HepG2 (cell line): Measurements from ENCODE around the gene BEND4. TPM values are rescaled to one million over a fixed set of nuclear protein-coding genes. Genes with fewer than 3 reads are reported as not detected.

Source experiments
- ATAC-seq: fragments of 200-7000 bp; cut with Tn5 transposase; 3 replicates; pipeline ENCODE4 v1.9.1; 2020; ENCODE audit warnings: mild to moderate bottlenecking, moderate library complexity
- BruUV-seq: library from RNA; stranded (reverse); fragments of 400-500 nt; replicated peaks from 2 replicates; lab custom pipeline; 2021; lab: Mats Ljungman, UMichigan
- CTCF ChIA-PET: fragments of 300-600 bp; formaldehyde crosslinking; extraction: SDS; loops from one replicate; lab custom pipeline; 2021; ENCODE audit warnings: low total read pairs, inconsistent platforms, low intra/inter-chr PET ratio; lab: Yijun Ruan, JAX
- POLR2A ChIA-PET: fragments of 350-600 bp; sonication (Branson Sonifier 250); formaldehyde crosslinking; loops from one replicate; lab custom pipeline; 2020; ENCODE audit warnings: antibody characterized with exemption, inconsistent platforms; lab: Yijun Ruan, JAX
- DNase-seq: peaks from one replicate; pipeline ENCODE4 v3.0.0-alpha.2; 2015; ENCODE audit warnings: low spot score
- FAIRE-seq: peaks from 3 replicates; lab custom pipeline; 2011; peaks lifted over from hg19 to GRCh38; lab: Jason Lieb, UNC
- H2AFZ ChIP-seq: one replicate; pipeline ENCODE4 v1.6.1; 2011; ENCODE audit warnings: low read length, inconsistent platforms
- H3K27ac ChIP-seq: fragments of 300-600 bp; 3 replicates; pipeline ENCODE4 v1.8.0; 2011; ENCODE audit warnings: mixed run types, mild to moderate bottlenecking, mixed read lengths, low read length, inconsistent platforms; ENCODE audit not compliant: insufficient read depth; ENCODE audit errors: extremely low read length
- H3K27me3 ChIP-seq, 2 experiments: fragments of 200-600 bp in 1 of 2; 2 replicates in 1 of 2; 3 replicates in 1 of 2; pipeline versions ENCODE4 v1.6.0 to v1.8.0; 2011; ENCODE audit warnings: low read length in 2 of 2, mild to moderate bottlenecking in 2 of 2, moderate library complexity in 2 of 2, inconsistent platforms in 1 of 2; ENCODE audit not compliant: insufficient read depth in 2 of 2, control insufficient read depth in 1 of 2
- H3K36me3 ChIP-seq, 2 experiments: fragments of 200-600 bp in 1 of 2; replicated peaks in 1 of 2; 2 replicates in 1 of 2; 3 replicates in 1 of 2; pipeline versions ENCODE4 v1.5.1 to v1.8.0; 2011; ENCODE audit warnings: low read length in 2 of 2, inconsistent platforms in 1 of 2; ENCODE audit not compliant: insufficient read depth in 2 of 2, control insufficient read depth in 1 of 2
- H3K4me1 ChIP-seq: 2 replicates; pipeline ENCODE4 v1.5.1; 2012; ENCODE audit warnings: low read length, inconsistent platforms; ENCODE audit not compliant: insufficient read depth
- H3K4me2 ChIP-seq: 2 replicates; pipeline ENCODE4 v1.6.0; 2011; ENCODE audit warnings: low read depth, low read length, inconsistent platforms
- H3K4me3 ChIP-seq, 3 experiments: fragments of 200-600 bp in 1 of 3; sonication (generic), shearing (Covaris generic) in 1 of 3; replicated peaks in 1 of 3; 2 replicates each; pipeline ENCODE4 v1.5.1; 2011 to 2016; ENCODE audit warnings: low read length in 3 of 3, inconsistent platforms in 2 of 3, low read depth in 2 of 3, mild to moderate bottlenecking in 2 of 3, control low read depth in 1 of 3, mixed read lengths in 1 of 3; ENCODE audit not compliant: insufficient read depth in 1 of 3
- H3K79me2 ChIP-seq: one replicate; pipeline ENCODE4 v1.6.1; 2011; ENCODE audit warnings: low read length, inconsistent platforms; ENCODE audit not compliant: insufficient read depth
- H3K9ac ChIP-seq: 2 replicates; pipeline ENCODE4 v1.6.0; 2011; ENCODE audit warnings: mild to moderate bottlenecking, low read depth, low read length, inconsistent platforms; ENCODE audit not compliant: insufficient read depth
- H3K9me3 ChIP-seq: 2 replicates; pipeline ENCODE4 v1.5.1; 2012; ENCODE audit warnings: mild to moderate bottlenecking, low read length
- H4K20me1 ChIP-seq: 2 replicates; pipeline ENCODE4 v1.6.0; 2011; ENCODE audit warnings: inconsistent platforms, mild to moderate bottlenecking, low read length, moderate library complexity; ENCODE audit not compliant: insufficient read depth
- FOXM1 ChIP-seq: sonication (generic); formaldehyde crosslinking; IDR thresholded peaks from 2 replicates; pipeline ENCODE4 v1.5.0; 2020; ENCODE audit warnings: missing genetic modification reagents
- HMGA1 ChIP-seq: sonication (generic); formaldehyde crosslinking; conservative IDR thresholded peaks from 2 replicates; pipeline ENCODE4 v1.4.0; 2020; ENCODE audit warnings: missing genetic modification reagents
- POLR2AphosphoS2 ChIP-seq: IDR thresholded peaks from 2 replicates; pipeline ENCODE4 v1.6.1; 2011; ENCODE audit warnings: low read depth, low read length, improper control_type of control experiment
- SIN3B ChIP-seq: fragments of 150-350 bp; IDR thresholded peaks from 2 replicates; pipeline ENCODE4 v1.6.1; 2014; ENCODE audit warnings: low read length
- SRSF4 ChIP-seq: fragments of 200-400 bp; formaldehyde crosslinking; IDR thresholded peaks from one replicate; pipeline ENCODE4 v1.6.1; 2018; ENCODE audit warnings: mild to moderate bottlenecking, low read depth, low read length, moderate library complexity; ENCODE audit not compliant: poor library complexity, severe bottlenecking
- ZNF724P ChIP-seq: sonication (generic); formaldehyde crosslinking; IDR thresholded peaks from 2 replicates; pipeline ENCODE4 v1.8.0; 2022; ENCODE audit warnings: missing genetic modification reagents, borderline replicate concordance
- ZSCAN22 ChIP-seq: sonication (generic); formaldehyde crosslinking; IDR thresholded peaks from 2 replicates; pipeline ENCODE4 v1.4.0; 2020; ENCODE audit warnings: mild to moderate bottlenecking, missing genetic modification reagents
- WGBS: methylation state at CpG from one replicate; pipeline ENCODE4 v1.1.6; 2017; ENCODE audit warnings: low lambda C conversion rate; 5-methylcytosine and 5-hydroxymethylcytosine counted together
- in situ Hi-C: cut with HindIII; loops from 2 replicates; pipeline ENCODE4 v1.10.0; 2017; ENCODE audit warnings: low pct_unique_long_range_greater_than_20kb; ENCODE audit not compliant: extremely low pct_ligation_motif_present
- intact Hi-C: fragments of 100-400 bp; cut with micrococcal nuclease; formaldehyde crosslinking; loops from one replicate; pipeline ENCODE4 v1.10.0; 2022; ENCODE audit not compliant: unreplicated experiment
- polyA plus RNA-seq, 8 experiments: library from polyadenylated mRNA; depleted of rRNA in 3 of 8; stranded (reverse) in 7 of 8; unstranded in 1 of 8; fragments of >200 nt; fragmentation: Illumina TruSeq in 4 of 8; extraction: Trizol in 4 of 8; gene quantifications; 2 replicates each; pipeline versions ENCODE4 v1.2.1 to v1.2.3, GENCODE V29; 2011 to 2016; ENCODE audit warnings: low read depth in 4 of 8, missing spikeins in 1 of 8, mixed read lengths in 1 of 8; ENCODE audit not compliant: insufficient read depth in 1 of 8
- total RNA-seq, 5 experiments: library from RNA; depleted of rRNA; stranded (reverse); fragments of >200 nt; fragmentation: Illumina TruSeq; extraction: Trizol; gene quantifications; 2 replicates each; pipeline ENCODE4 v1.2.3, GENCODE V29; 2016; ENCODE audit warnings: low read depth in 1 of 5
- TF ChIP-seq, protein P1 (sequence below): sonication (generic); formaldehyde crosslinking; IDR thresholded peaks from 2 replicates; pipeline ENCODE4 v1.8.1; 2023; ENCODE audit warnings: mild to moderate bottlenecking, missing genetic modification reagents, borderline replicate concordance
- TF ChIP-seq, protein P2 (sequence below): sonication (generic); formaldehyde crosslinking; IDR thresholded peaks from 2 replicates; pipeline ENCODE4 v1.5.0; 2020; ENCODE audit warnings: missing genetic modification reagents

The BEND4 gene
- total and polyA plus RNA-seq, 2 of the 13 experiments (the other 11 are each of a cell fraction or from before 2014, with no cell fraction given), result not detected

DNA sequence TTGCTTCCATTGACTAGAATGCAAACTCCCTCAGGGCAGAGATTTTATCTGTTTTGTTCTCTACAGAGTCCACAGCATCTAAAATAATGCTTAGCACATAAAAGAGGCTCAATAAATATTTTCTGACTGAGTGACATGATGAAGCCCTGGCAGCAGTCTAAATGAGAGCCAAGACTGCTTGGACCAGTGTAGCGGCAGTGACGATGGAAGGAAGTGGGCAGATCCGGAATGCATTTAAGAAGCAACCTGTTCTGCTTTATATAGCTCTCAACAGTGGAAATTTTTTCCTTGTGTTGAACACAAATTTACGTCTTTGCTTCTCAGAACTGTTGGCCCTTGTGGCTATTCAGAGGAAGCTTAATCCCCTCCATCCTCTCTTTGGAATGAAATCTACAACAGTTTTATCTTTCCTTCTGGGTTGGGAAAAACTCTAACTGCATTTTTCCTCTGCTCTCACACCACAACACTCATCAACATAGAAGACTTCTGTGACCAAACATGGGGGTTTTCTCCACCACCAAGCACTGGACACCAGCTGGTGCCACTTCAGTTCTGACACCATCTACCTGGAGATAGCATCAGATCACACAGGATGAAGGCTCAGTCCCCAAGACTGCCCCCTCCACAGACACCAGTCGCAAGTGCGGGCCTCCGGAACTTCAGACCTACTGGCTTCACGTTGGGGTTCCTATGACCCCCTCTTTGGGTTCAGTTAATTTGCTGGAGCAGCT lies 7.0 kb upstream of the BEND4 start:
- Histone ChIP-seq H3K36me3 (no peaks in the 10 kb centered on the region), H3K27me3 (no peaks in the 10 kb centered on the region), H3K79me2 (no peaks in the 10 kb centered on the region), H3K9ac (no peak overlapping the region), H3K9me3 (no peaks in the 10 kb centered on the region), H3K4me3 (no peak overlapping the region), H3K4me1 (no peaks in the 10 kb centered on the region), H4K20me1 (no peaks in the 10 kb centered on the region), H3K4me2 (no peak overlapping the region), H3K27ac (no peak overlapping the region)
- FAIRE-seq (no peak), ATAC-seq (no peak)
- POLR2A ChIA-PET, result no interaction called here
- in situ Hi-C loops, result no loop called here
- intact Hi-C loops, result no loop called here
- 70% methylated on average over 4 of the region's 8 CpGs for WGBS
- BruUV-seq, result no TSS peak
- CTCF ChIA-PET, result no interaction called here
- TF ChIP-seq, protein P1, sequence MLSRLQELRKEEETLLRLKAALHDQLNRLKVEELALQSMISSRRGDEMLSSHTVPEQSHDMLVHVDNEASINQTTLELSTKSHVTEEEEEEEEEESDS (CRISPR knock-in tag), result no peak
- TF ChIP-seq ZSCAN22 (CRISPR knock-in tag) (no peak), ZNF724P (CRISPR knock-in tag) (no peak), FOXM1 (CRISPR knock-in tag) (no peak), SIN3B (no peak), POLR2AphosphoS2 (no peak), SRSF4 (no peak), HMGA1 (no peak)
- TF ChIP-seq, protein P2, sequence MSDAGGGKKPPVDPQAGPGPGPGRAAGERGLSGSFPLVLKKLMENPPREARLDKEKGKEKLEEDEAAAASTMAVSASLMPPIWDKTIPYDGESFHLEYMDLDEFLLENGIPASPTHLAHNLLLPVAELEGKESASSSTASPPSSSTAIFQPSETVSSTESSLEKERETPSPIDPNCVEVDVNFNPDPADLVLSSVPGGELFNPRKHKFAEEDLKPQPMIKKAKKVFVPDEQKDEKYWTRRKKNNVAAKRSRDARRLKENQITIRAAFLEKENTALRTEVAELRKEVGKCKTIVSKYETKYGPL (CRISPR knock-in tag), result no peak
- TF ChIP-seq, all 625 proteins: peak for 0
- no peak overlapping the region for H2AFZ ChIP-seq
- DNase-seq, result no peak
